PC-3 (cell line): ENCODE data around the gene OR13J1. TPM values are rescaled to one million over a fixed set of nuclear protein-coding genes. Genes with fewer than 3 reads are reported as not detected.

Source experiments
- ATAC-seq: fragments of 200-7000 bp; cut with Tn5 transposase; 2 replicates; pipeline ENCODE4 v1.9.1; 2020; ENCODE audit warnings: mild to moderate bottlenecking, moderate library complexity
- BruUV-seq: library from RNA; stranded (reverse); fragments of 400-500 nt; replicated peaks from 2 replicates; lab custom pipeline; 2021; lab: Mats Ljungman, UMichigan
- CTCF ChIA-PET: fragments of 300-600 bp; sonication (Branson Sonifier 250); formaldehyde crosslinking; loops from one replicate; lab custom pipeline; 2022; ENCODE audit warnings: antibody characterized with exemption; lab: Charles Lee
- POLR2A ChIA-PET: fragments of 300-600 bp; sonication (Branson Sonifier 250); formaldehyde crosslinking; loops from one replicate; lab custom pipeline; 2022; ENCODE audit warnings: antibody characterized with exemption; ENCODE audit not compliant: unreplicated experiment; lab: Charles Lee
- DNase-seq: peaks from one replicate; pipeline ENCODE4 v3.0.0-alpha.2; 2015
- H2AFZ ChIP-seq: fragments of 300-600 bp; sonication (generic); 2 replicates; pipeline ENCODE4 v1.6.0; 2016; ENCODE audit warnings: antibody characterized with exemption, low read length
- H3F3A ChIP-seq: fragments of 300-600 bp; sonication (generic); one replicate; pipeline ENCODE4 v1.6.0; 2017; ENCODE audit warnings: antibody characterized with exemption, low read length, control low read depth, mild to moderate bottlenecking; ENCODE audit not compliant: unreplicated experiment
- H3K27ac ChIP-seq: fragments of 300-600 bp; sonication (generic); 2 replicates; pipeline ENCODE4 v1.5.1; 2016; ENCODE audit warnings: mild to moderate bottlenecking, low read length
- H3K27me3 ChIP-seq: fragments of 300-600 bp; sonication (generic); 2 replicates; pipeline ENCODE4 v1.6.1; 2016; ENCODE audit warnings: low read length, mixed read lengths
- H3K36me3 ChIP-seq: fragments of 300-600 bp; sonication (generic); 2 replicates; pipeline ENCODE4 v1.6.1; 2016; ENCODE audit warnings: low read depth, mixed run types, low read length, mixed read lengths
- H3K4me1 ChIP-seq: fragments of 300-600 bp; sonication (generic); 2 replicates; pipeline ENCODE4 v1.5.1; 2016; ENCODE audit warnings: low read length; ENCODE audit not compliant: insufficient read depth
- H3K4me2 ChIP-seq: fragments of 300-600 bp; sonication (generic); 2 replicates; pipeline ENCODE4 v1.6.0; 2016; ENCODE audit warnings: low read length
- H3K4me3 ChIP-seq: fragments of 300-600 bp; sonication (generic); 2 replicates; pipeline ENCODE4 v1.5.1; 2016; ENCODE audit warnings: mild to moderate bottlenecking, low read length, mixed read lengths
- H3K79me2 ChIP-seq: fragments of 300-600 bp; sonication (generic); 2 replicates; pipeline ENCODE4 v1.6.1; 2017; ENCODE audit warnings: low read length, mixed read lengths
- H3K9ac ChIP-seq: fragments of 300-600 bp; sonication (generic); 2 replicates; pipeline ENCODE4 v1.6.0; 2016; ENCODE audit warnings: mild to moderate bottlenecking, low read length
- H3K9me2 ChIP-seq: fragments of 300-600 bp; sonication (generic); replicated peaks from 2 replicates; pipeline ENCODE4 v1.6.1; 2016; ENCODE audit warnings: mixed run types, low read length, mixed read lengths
- H3K9me3 ChIP-seq: fragments of 300-600 bp; sonication (generic); 2 replicates; pipeline ENCODE4 v1.6.1; 2016; ENCODE audit warnings: low read length, mixed read lengths
- H4K20me1 ChIP-seq: fragments of 300-600 bp; sonication (generic); 2 replicates; pipeline ENCODE4 v1.6.1; 2016; ENCODE audit warnings: low read length, mixed read lengths
- CTCF ChIP-seq: fragments of 300-600 bp; sonication (generic); conservative IDR thresholded peaks from 2 replicates; pipeline ENCODE4 v1.5.1; 2017; ENCODE audit warnings: antibody characterized with exemption, low read depth, mild to moderate bottlenecking, low read length
- EZH2 ChIP-seq: fragments of 300-600 bp; sonication (generic); IDR thresholded peaks from one replicate; pipeline ENCODE4 v1.6.1; 2017; ENCODE audit warnings: antibody characterized with exemption, mild to moderate bottlenecking, low read length; ENCODE audit not compliant: unreplicated experiment
- EZH2phosphoT487 ChIP-seq: fragments of 300-600 bp; sonication (generic); IDR thresholded peaks from 2 replicates; pipeline ENCODE4 v1.6.1; 2018; ENCODE audit warnings: mild to moderate bottlenecking, antibody characterized with exemption, low read length, borderline replicate concordance
- intact Hi-C: fragments of 100-400 bp; cut with micrococcal nuclease; formaldehyde crosslinking; loops from 2 replicates; pipeline ENCODE4 v1.9.0; 2023
- total RNA-seq: library from RNA; depleted of rRNA; stranded (reverse); fragments of >200 nt; gene quantifications from 2 replicates; pipeline ENCODE4 v1.2.3, GENCODE V29; 2014

Gene OR13J1
- total RNA-seq, 1 experiment from 2014 or later, result not detected

- no peaks in the 10 kb centered on the region for H3K79me2 ChIP-seq
- TF ChIP-seq EZH2phosphoT487, result no peak
- no peak for TF ChIP-seq CTCF
- no peak for TF ChIP-seq EZH2
- ChIA-PET CTCF (interaction anchor here (0.6 kb wide), 1 partner anchor 17 kb away, joined by 3 read pairs; no protein-coding TSS in a partner anchor), POLR2A (no interaction called here)
- H3K4me2 ChIP-seq, result no peak overlapping the region
- intact Hi-C loops, result no loop called here
- H3F3A ChIP-seq, result no peaks in the 10 kb centered on the region
- H4K20me1 ChIP-seq, result no peaks in the 10 kb centered on the region
- ATAC-seq, result no peak
- H3K9me3 ChIP-seq, result no peaks in the 10 kb centered on the region
- no peaks in the 10 kb centered on the region for H3K27me3 ChIP-seq
- H3K36me3 ChIP-seq, result no peaks in the 10 kb centered on the region
- H3K9me2 ChIP-seq, result no peaks in the 10 kb centered on the region
- no peak for DNase-seq
- no TSS peak for BruUV-seq
- no peak overlapping the region for H2AFZ ChIP-seq
- no peak overlapping the region for H3K27ac ChIP-seq
- no peak overlapping the region for H3K9ac ChIP-seq
- H3K4me1 ChIP-seq, result peaks cover 19% of the 10 kb centered on the region
- no peak overlapping the region for H3K4me3 ChIP-seq
Measured at GRCh38 chr9:35840881-35841644, 29.1 kb downstream of the OR13J1 start.

GRCh38 chr9:35839926-35840325 lies 30.3 kb downstream of the OR13J1 start:
- Histone ChIP-seq H4K20me1 (no peaks in the 10 kb centered on the region), H3K9me3 (no peaks in the 10 kb centered on the region), H3K36me3 (no peaks in the 10 kb centered on the region), H3K4me1 (peaks cover 13% of the 10 kb centered on the region), H3K27ac (no peak overlapping the region), H3K9me2 (no peaks in the 10 kb centered on the region), H3F3A (no peaks in the 10 kb centered on the region), H2AFZ (no peak overlapping the region), H3K79me2 (no peaks in the 10 kb centered on the region), H3K4me3 (no peak overlapping the region), H3K9ac (no peak overlapping the region), H3K27me3 (no peaks in the 10 kb centered on the region), H3K4me2 (no peak overlapping the region)
- ChIA-PET POLR2A (no interaction called here), CTCF (no interaction called here)
- ATAC-seq, result no peak
- TF ChIP-seq CTCF (no peak), EZH2 (no peak), EZH2phosphoT487 (no peak)
- intact Hi-C loops, result no loop called here
- DNase-seq, result no peak
- BruUV-seq, result no TSS peak

DNA sequence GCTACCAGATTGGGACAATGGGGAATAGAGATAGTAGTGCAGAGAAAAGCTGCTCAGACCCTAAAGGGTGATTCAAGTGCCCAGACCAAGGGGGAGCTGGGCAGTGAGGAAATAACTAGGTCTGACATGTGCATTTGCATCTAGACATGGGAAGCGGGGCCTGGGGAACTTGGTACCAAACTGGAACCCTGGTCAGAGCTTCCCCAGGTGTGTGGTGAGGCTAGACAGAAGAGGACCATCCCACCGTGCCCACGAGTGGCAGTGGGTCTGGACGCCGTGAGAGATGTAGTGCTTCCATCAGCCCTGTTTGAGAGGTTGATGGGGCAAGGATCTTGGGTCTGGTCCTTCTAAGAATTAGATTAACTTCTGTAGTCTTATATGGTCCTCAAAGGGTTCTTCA lies 33.6 kb downstream of the OR13J1 start:
- Histone ChIP-seq H3K9me2 (no peaks in the 10 kb centered on the region), H3K9me3 (no peaks in the 10 kb centered on the region), H3K36me3 (no peaks in the 10 kb centered on the region), H3K79me2 (no peaks in the 10 kb centered on the region), H3K27ac (no peak overlapping the region), H2AFZ (no peak overlapping the region), H3K4me2 (no peak overlapping the region), H3K27me3 (no peaks in the 10 kb centered on the region), H3K4me1 (peaks cover 32% of the 10 kb centered on the region), H3K9ac (no peak overlapping the region), H4K20me1 (no peaks in the 10 kb centered on the region), H3F3A (no peaks in the 10 kb centered on the region), H3K4me3 (no peak overlapping the region)
- ChIA-PET POLR2A (no interaction called here), CTCF (no interaction called here)
- intact Hi-C loops, result no loop called here
- DNase-seq (no peak), ATAC-seq (no peak)
- no peak for TF ChIP-seq EZH2
- TF ChIP-seq EZH2phosphoT487, result no peak
- no peak for TF ChIP-seq CTCF
- no TSS peak for BruUV-seq
